Natural killer cell (primary cell): ENCODE data around the gene EBLN1. TPM values are rescaled to one million over a fixed set of nuclear protein-coding genes. Genes with fewer than 3 reads are reported as not detected.

Source experiments
- ATAC-seq, 3 donors: fragments of 150-1000 bp in 2 of 3; fragments of 200-7000 bp in 1 of 3; cut with Tn5 transposase; 1 replicate in 1 of 3; 2 replicates in 2 of 3; pipeline ENCODE4 v1.10.0; 2021; ENCODE audit warnings: mild to moderate bottlenecking in 2 of 3, moderate library complexity in 2 of 3
- DNase-seq, 2 donors: peaks; one replicate each; pipeline versions ENCODE4 v3.0.0 to v3.0.0-alpha.2; 2013 to 2021; ENCODE audit warnings: mixed read lengths in 1 of 2
- H3K27ac ChIP-seq: one replicate; pipeline ENCODE4 v1.5.1; 2013; ENCODE audit warnings: mild to moderate bottlenecking, low read length
- H3K27me3 ChIP-seq: one replicate; pipeline ENCODE4 v1.6.1; 2013; ENCODE audit warnings: low read length; ENCODE audit not compliant: control insufficient read depth, insufficient read depth
- H3K36me3 ChIP-seq: one replicate; pipeline ENCODE4 v1.6.1; 2013; ENCODE audit warnings: low read length; ENCODE audit not compliant: control insufficient read depth, insufficient read depth
- H3K4me1 ChIP-seq: one replicate; pipeline ENCODE4 v1.6.1; 2013; ENCODE audit warnings: low read length; ENCODE audit not compliant: control insufficient read depth, insufficient read depth
- H3K4me3 ChIP-seq: one replicate; pipeline ENCODE4 v1.5.1; 2013; ENCODE audit warnings: low read length
- H3K9me3 ChIP-seq: one replicate; pipeline ENCODE4 v1.6.1; 2013; ENCODE audit warnings: low read length; ENCODE audit not compliant: control insufficient read depth, insufficient read depth
- H3K27ac Mint-ChIP-seq, 2 donors: one replicate each; pipeline ENCODE4 v1.8.0; 2022; ENCODE audit warnings: mild to moderate bottlenecking in 2 of 2, mixed read lengths in 2 of 2, moderate library complexity in 1 of 2
- H3K27me3 Mint-ChIP-seq, 2 donors: one replicate each; pipeline ENCODE4 v1.8.0; 2022; ENCODE audit warnings: low read depth in 2 of 2, mixed read lengths in 2 of 2
- H3K36me3 Mint-ChIP-seq: one replicate; pipeline ENCODE4 v1.8.0; 2022; ENCODE audit warnings: mixed read lengths
- H3K4me1 Mint-ChIP-seq, 2 donors: one replicate each; pipeline ENCODE4 v1.8.0; 2022; ENCODE audit warnings: mixed read lengths in 2 of 2
- H3K4me3 Mint-ChIP-seq: one replicate; pipeline ENCODE4 v1.8.0; 2022; ENCODE audit warnings: mild to moderate bottlenecking, moderate library complexity, mixed read lengths
- H3K9me3 Mint-ChIP-seq, 2 donors: one replicate each; pipeline ENCODE4 v1.8.0; 2022; ENCODE audit warnings: mixed read lengths in 2 of 2
- WGBS: methylation state at CpG from one replicate; pipeline ENCODE4 v1.1.7; 2013; ENCODE audit warnings: missing lambda C conversion rate; ENCODE audit not compliant: insufficient coverage; 5-methylcytosine and 5-hydroxymethylcytosine counted together
- intact Hi-C: fragments of 100-400 bp; cut with micrococcal nuclease; formaldehyde crosslinking; loops from one replicate; pipeline ENCODE4 v1.14.2; 2022
- total RNA-seq, 4 donors: library from RNA; stranded (reverse); fragments of 120-200 nt in 1 of 4; gene quantifications; one replicate each; pipeline versions ENCODE4 v1.2.3 to v1.2.4, GENCODE V29; 2013 to 2022
- TF ChIP-seq, protein P1 (sequence below): fragments of 200-600 bp; IDR thresholded peaks from one replicate; pipeline ENCODE4 v1.8.0; 2022; ENCODE audit warnings: antibody characterized with exemption

The EBLN1 gene
- total RNA-seq, 3 donors from 2014 or later (not counting 1 experiment from before 2014, with no cell fraction given): not detected

DNA sequence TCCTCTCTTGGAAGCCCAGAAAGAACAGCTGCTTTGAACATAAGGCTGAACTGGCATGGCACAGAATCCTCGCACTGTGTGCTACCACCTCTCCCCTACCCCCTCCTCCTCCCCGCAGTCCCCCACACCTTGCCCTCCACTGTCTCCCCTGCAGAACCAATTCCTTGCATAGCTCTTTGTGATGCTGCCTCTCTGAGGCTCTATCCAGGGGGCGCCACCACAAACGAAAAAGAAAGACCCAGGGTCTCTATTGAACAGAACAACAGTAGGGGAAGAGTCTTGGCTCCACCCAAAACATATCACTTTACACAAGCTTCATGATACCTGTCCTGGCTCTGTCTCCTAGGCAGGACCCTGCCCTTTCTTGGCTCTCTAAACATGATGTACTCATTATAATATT, 26.2 kb upstream of the EBLN1 start:
- Histone ChIP-seq H3K4me1 (no peaks in the 10 kb centered on the region), H3K36me3 (no peaks in the 10 kb centered on the region), H3K9me3 (no peaks in the 10 kb centered on the region), H3K4me3 (no peak overlapping the region), H3K27ac (no peak overlapping the region), H3K27me3 (peaks cover 16% of the 10 kb centered on the region)
- Mint-ChIP-seq H3K9me3 (no peaks in the 10 kb centered on the region), H3K4me1 (no peaks in the 10 kb centered on the region), H3K27ac (no peak overlapping the region), H3K27me3 (peaks cover 28 to 34% of the 10 kb centered on the region in 2 donors), H3K36me3 (no peaks in the 10 kb centered on the region), H3K4me3 (no peak overlapping the region)
- intact Hi-C loops: no loop called here
- peak in 2 of 3 donors; percentile 22 to 50 for ATAC-seq
- TF ChIP-seq, protein P1, sequence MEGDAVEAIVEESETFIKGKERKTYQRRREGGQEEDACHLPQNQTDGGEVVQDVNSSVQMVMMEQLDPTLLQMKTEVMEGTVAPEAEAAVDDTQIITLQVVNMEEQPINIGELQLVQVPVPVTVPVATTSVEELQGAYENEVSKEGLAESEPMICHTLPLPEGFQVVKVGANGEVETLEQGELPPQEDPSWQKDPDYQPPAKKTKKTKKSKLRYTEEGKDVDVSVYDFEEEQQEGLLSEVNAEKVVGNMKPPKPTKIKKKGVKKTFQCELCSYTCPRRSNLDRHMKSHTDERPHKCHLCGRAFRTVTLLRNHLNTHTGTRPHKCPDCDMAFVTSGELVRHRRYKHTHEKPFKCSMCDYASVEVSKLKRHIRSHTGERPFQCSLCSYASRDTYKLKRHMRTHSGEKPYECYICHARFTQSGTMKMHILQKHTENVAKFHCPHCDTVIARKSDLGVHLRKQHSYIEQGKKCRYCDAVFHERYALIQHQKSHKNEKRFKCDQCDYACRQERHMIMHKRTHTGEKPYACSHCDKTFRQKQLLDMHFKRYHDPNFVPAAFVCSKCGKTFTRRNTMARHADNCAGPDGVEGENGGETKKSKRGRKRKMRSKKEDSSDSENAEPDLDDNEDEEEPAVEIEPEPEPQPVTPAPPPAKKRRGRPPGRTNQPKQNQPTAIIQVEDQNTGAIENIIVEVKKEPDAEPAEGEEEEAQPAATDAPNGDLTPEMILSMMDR: no peak
- no peak for DNase-seq
- WGBS: 78% methylated on average over 4 of the region's 4 CpGs

DNA sequence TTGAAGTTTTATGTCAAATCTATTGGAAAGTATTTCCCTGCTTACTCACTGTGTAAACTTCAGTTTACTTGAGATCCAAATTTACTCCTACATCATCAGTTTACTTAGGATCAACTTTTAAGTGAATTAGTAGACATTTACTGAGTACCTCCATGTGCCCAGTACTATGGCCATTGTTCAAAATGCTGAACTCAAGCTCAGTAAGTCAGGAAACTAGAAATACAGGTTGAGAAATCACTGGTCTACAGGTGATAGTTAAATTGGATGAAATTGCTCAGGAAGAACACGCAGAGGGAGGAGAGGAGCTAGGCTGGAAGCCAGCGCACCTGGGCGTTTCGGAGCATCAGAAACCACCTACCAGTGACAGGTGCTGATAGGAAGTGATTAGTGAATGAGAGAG, 25.5 kb upstream of the EBLN1 start:
- peaks cover 16% of the 10 kb centered on the region for H3K27me3 ChIP-seq
- intact Hi-C loops: no loop called here
- TF ChIP-seq, protein P1: no peak
- DNase-seq: no peak
- no peak overlapping the region for H3K4me3 ChIP-seq
- Mint-ChIP-seq H3K36me3 (no peaks in the 10 kb centered on the region), H3K9me3 (no peaks in the 10 kb centered on the region), H3K4me1 (no peaks in the 10 kb centered on the region), H3K4me3 (no peak overlapping the region), H3K27me3 (peaks cover 34 to 35% of the 10 kb centered on the region in 2 donors), H3K27ac (no peak overlapping the region)
- no peaks in the 10 kb centered on the region for H3K36me3 ChIP-seq
- ATAC-seq: no peak
- no peaks in the 10 kb centered on the region for H3K4me1 ChIP-seq
- no peaks in the 10 kb centered on the region for H3K9me3 ChIP-seq
- H3K27ac ChIP-seq: no peak overlapping the region
- 100% methylated on average over 1 of the region's 4 CpGs for whole genome bisulfite sequencing

DNA sequence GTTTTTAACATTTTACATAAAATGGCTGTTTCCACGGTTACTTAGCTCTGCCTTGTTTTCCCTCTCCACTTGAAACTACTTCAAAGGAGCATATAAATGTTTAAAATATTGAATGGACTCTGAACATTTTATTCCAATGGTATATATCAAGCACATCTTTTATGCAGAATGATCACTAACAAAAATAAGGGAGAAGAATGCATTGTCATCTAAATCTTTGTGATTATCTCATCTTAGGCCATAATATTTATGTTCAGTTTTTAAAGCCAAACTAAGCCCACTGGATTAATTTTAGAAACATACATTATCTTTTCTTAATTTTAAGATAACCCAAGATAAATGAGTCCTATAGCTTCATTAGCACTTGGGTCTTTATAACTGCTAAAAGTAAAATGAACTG, 13.4 kb upstream of the EBLN1 start:
- Mint-ChIP-seq H3K27ac (peak overlapping the region in 1 of 2 donors; percentile 96), H3K27me3 (peaks cover 11 to 20% of the 10 kb centered on the region in 2 donors), H3K4me1 (peaks cover 15 to 21% of the 10 kb centered on the region in 2 donors), H3K9me3 (no peaks in the 10 kb centered on the region), H3K36me3 (no peaks in the 10 kb centered on the region), H3K4me3 (peak overlapping the region; percentile 93)
- ATAC-seq (no peak), DNase-seq (no peak)
- no peaks in the 10 kb centered on the region for H3K36me3 ChIP-seq
- H3K27ac ChIP-seq: no peak overlapping the region
- H3K4me3 ChIP-seq: no peak overlapping the region
- peaks cover 7% of the 10 kb centered on the region for H3K27me3 ChIP-seq
- peaks cover 3% of the 10 kb centered on the region for H3K4me1 ChIP-seq
- intact Hi-C loops: loop anchor here (5.0 kb wide), 1 partner anchor 229 kb away; the partner anchor contains the start of gene DNAJC1
- WGBS: no CpG with 5 or more reads among the region's 1 CpG
- H3K9me3 ChIP-seq: no peaks in the 10 kb centered on the region
- TF ChIP-seq, protein P1: no peak
